Gastrocnemius medialis (tissue), 4 donors: Measurements from ENCODE around the gene MLXIP. TPM values are rescaled to one million over a fixed set of nuclear protein-coding genes. Genes with fewer than 3 reads are reported as not detected.
A peak's percentile ranks its signal among the peaks of the same experiment; 100 is the strongest.

Experiments
- ATAC-seq, 2 donors: fragments of 150-250 bp; one replicate each; pipeline ENCODE4 v1.9.1; 2016
- DNase-seq, 2 donors: peaks; one replicate each; pipeline ENCODE4 v3.0.0-alpha.2; 2019
- H3K27ac ChIP-seq, 4 donors: fragments of 200-600 bp; sonication (generic); 1 replicate in 1 of 4; 2 replicates in 3 of 4; pipeline ENCODE4 v1.5.1; 2016 to 2018; ENCODE audit warnings: mild to moderate bottlenecking in 2 of 4, moderate library complexity in 1 of 4
- H3K27me3 ChIP-seq, 3 donors: fragments of 200-600 bp; sonication (generic) in 2 of 3; 1 replicate in 1 of 3; 2 replicates in 2 of 3; pipeline versions ENCODE4 v1.5.1 to v1.6.0; 2016 to 2019; ENCODE audit warnings: mild to moderate bottlenecking in 1 of 3, moderate library complexity in 1 of 3
- H3K36me3 ChIP-seq, 2 donors: fragments of 200-600 bp; sonication (generic) in 1 of 2; one replicate each; pipeline ENCODE4 v1.5.1; 2017 to 2018
- H3K4me1 ChIP-seq, 2 donors: fragments of 200-600 bp; sonication (generic) in 1 of 2; one replicate each; pipeline ENCODE4 v1.5.1; 2016 to 2017; ENCODE audit warnings: mild to moderate bottlenecking in 2 of 2
- H3K4me3 ChIP-seq, 4 donors: fragments of 200-600 bp; sonication (generic) in 3 of 4; 1 replicate in 1 of 4; 2 replicates in 3 of 4; pipeline ENCODE4 v1.5.1; 2016 to 2019; ENCODE audit warnings: mild to moderate bottlenecking in 2 of 4
- H3K9me3 ChIP-seq, 3 donors: fragments of 200-600 bp; sonication (generic) in 2 of 3; 1 replicate in 1 of 3; 2 replicates in 2 of 3; pipeline ENCODE4 v1.5.1; 2016 to 2019
- POLR2A ChIP-seq, 2 donors: fragments of 450-650 bp; IDR thresholded peaks; one replicate each; pipeline ENCODE4 v1.6.1; 2017; ENCODE audit warnings: antibody characterized with exemption in 2 of 2, mild to moderate bottlenecking in 2 of 2, moderate library complexity in 2 of 2
- in situ Hi-C, 4 donors: fragments of 200-750 bp; cut with MboI; loops; one replicate each; pipeline versions ENCODE4 v1.15.0 to v1.8.0; 2017; ENCODE audit warnings: low sequenced_read_pairs in 4 of 4
- intact Hi-C: fragments of 100-400 bp; cut with DNase I; formaldehyde crosslinking; loops from one replicate; pipeline ENCODE4 v1.15.1; 2023; ENCODE audit warnings: low total_unique reads
- total RNA-seq, 4 donors: library from RNA; depleted of rRNA; stranded (reverse); fragments of >200 nt; gene quantifications; one replicate each; pipeline versions ENCODE4 v1.1.0 to v1.2.3, GENCODE V29; 2016
- TF ChIP-seq, protein P1 (sequence below), 5 experiments: fragments of 450-650 bp in 3 of 5; fragments of 200-600 bp in 2 of 5; sonication (generic) in 2 of 5; IDR thresholded peaks in 4 of 5; conservative IDR thresholded peaks in 1 of 5; 1 replicate in 4 of 5; 2 replicates in 1 of 5; pipeline ENCODE4 v1.5.1; 2016 to 2019; ENCODE audit warnings: antibody characterized with exemption in 5 of 5, mild to moderate bottlenecking in 3 of 5, moderate library complexity in 3 of 5

MLXIP gene
- total RNA-seq, 4 donors from 2014 or later: 36.6 to 89.4 (median 79.7) TPM

DNA sequence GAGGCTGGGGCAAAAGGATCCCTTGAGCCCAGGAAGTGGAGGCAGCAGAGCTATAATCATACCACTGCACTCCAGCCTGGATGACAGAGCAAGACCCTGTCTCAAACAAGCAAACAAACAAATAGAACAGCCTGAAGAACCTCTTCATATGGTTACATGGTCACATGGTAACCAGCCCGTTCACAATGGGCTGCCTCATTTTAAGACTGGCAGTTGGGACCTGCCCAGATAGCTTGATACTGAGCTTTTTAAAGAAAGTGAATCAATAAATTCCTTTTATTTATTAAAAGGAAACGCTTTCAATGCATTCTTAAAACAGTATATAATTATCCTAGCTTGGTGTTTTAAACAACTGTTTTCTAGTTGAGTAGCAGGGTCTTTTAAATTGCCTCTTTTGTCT is 10.5 kb downstream of the MLXIP start:
- in situ Hi-C loops: no loop called here
- ATAC-seq (no peak), DNase-seq (peak in 1 of 2 donors; percentile 13)
- Histone ChIP-seq H3K27me3 (no peaks in the 10 kb centered on the region), H3K27ac (peak overlapping the region; percentile 90 to 97 (median 94)), H3K4me3 (no peak overlapping the region), H3K36me3 (peaks cover 0 to 11% of the 10 kb centered on the region in 2 donors), H3K4me1 (peaks cover 98 to 100% of the 10 kb centered on the region in 2 donors), H3K9me3 (no peaks in the 10 kb centered on the region)
- intact Hi-C loops: no loop called here
- TF ChIP-seq, protein P1, sequence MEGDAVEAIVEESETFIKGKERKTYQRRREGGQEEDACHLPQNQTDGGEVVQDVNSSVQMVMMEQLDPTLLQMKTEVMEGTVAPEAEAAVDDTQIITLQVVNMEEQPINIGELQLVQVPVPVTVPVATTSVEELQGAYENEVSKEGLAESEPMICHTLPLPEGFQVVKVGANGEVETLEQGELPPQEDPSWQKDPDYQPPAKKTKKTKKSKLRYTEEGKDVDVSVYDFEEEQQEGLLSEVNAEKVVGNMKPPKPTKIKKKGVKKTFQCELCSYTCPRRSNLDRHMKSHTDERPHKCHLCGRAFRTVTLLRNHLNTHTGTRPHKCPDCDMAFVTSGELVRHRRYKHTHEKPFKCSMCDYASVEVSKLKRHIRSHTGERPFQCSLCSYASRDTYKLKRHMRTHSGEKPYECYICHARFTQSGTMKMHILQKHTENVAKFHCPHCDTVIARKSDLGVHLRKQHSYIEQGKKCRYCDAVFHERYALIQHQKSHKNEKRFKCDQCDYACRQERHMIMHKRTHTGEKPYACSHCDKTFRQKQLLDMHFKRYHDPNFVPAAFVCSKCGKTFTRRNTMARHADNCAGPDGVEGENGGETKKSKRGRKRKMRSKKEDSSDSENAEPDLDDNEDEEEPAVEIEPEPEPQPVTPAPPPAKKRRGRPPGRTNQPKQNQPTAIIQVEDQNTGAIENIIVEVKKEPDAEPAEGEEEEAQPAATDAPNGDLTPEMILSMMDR (IDR thresholded peaks at IDR 0.05 in 4 of 5, conservative IDR thresholded peaks at IDR 0.05 in 1 of 5): no peak
- no peak for TF ChIP-seq POLR2A (IDR thresholded peaks at IDR 0.05)

DNA sequence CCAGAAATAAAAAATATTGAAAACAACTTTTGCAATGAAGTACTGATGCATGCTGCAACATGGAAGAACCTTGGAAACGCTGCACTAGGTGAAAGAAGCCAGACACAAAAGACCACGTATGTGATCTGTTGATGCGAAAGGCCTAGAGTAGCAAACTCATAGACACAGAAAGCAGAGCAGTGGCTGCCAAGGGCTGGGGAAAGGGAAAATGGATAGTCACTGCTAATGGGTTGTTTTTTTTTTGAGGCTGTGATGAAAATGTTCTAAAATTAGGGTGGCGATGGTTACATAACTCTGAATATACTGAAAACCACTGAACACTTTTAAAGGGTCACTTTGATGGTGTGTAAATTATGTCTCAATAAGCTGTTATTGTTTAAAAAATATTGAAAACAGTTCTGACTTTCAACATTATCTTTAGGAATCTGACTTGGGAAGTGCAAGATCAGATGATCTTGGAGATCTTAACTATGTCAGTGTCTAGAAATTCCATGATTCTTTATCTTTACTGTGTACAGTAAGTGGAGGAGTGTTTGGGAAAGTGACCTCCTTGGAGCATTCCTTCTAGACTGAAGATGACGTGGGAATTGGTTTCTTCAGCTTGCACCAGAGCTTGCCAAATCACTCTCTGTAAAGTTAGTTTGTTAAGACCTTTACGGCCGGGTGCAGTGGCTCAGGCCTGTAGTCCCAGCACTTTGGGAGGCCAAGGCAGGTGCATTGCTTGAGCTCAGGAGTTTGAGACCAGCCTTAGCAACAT is 12.4 kb downstream of the MLXIP start:
- Histone ChIP-seq H3K9me3 (no peaks in the 10 kb centered on the region), H3K4me3 (no peak overlapping the region), H3K27me3 (no peaks in the 10 kb centered on the region), H3K36me3 (no peaks in the 10 kb centered on the region), H3K4me1 (peaks cover 92 to 100% of the 10 kb centered on the region in 2 donors), H3K27ac (peak overlapping the region; percentile 90 to 97 (median 94))
- intact Hi-C loops (loop anchor here (5.0 kb wide), 1 partner anchor 1329 kb away; no protein-coding TSS in a partner anchor), in situ Hi-C loops (no loop called here)
- ATAC-seq (peak; percentile 63 to 69), DNase-seq (peak in 1 of 2 donors; percentile 76)
- TF ChIP-seq, protein P1 (IDR thresholded peaks at IDR 0.05 in 4 of 5, conservative IDR thresholded peaks at IDR 0.05 in 1 of 5): no peak

DNA sequence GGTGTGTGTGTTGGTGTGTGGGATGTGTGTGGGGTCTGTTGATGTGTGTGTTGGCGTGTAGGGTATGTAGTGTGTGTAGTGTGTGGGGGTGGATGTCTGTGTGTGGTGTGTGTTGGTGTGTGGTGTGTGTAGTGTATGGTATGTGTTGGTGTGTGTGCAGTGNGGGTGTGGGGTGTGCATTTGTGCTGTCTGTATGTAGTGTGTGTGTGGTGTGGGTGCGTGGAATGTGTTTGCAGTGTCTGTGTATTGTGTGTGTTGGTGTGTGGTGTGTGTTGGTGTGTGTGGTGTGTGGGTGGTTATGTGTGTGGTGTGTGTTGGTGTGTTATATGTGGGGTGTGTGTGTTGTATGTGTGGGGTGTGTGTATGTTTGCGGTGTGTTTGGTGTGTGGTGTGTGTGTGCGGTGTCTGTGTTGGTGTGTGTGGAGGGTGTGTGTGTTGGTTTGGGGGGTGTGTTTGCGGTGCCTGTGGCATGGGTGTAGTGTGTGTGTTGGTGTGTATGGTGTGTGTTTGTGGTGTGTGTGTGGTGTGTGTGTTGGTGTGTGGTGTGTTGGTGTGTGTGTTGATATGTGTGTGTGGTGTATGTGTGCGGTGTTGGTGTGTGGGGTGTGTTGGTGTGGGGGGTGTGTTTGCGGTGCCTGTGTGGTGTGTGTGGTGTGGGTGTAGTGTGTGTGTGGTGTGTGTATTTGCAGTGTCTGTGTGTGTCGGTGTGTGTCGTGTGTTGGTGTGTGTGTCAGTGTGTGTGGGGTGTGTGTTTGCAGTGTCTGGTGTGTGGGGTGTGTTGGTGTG is 14.7 kb downstream of the MLXIP start:
- Histone ChIP-seq H3K9me3 (no peaks in the 10 kb centered on the region), H3K36me3 (no peaks in the 10 kb centered on the region), H3K4me3 (no peak overlapping the region), H3K27ac (peak overlapping the region; percentile 90 to 97 (median 94)), H3K4me1 (peaks cover 90 to 100% of the 10 kb centered on the region in 2 donors), H3K27me3 (no peaks in the 10 kb centered on the region)
- TF ChIP-seq, protein P1 (IDR thresholded peaks at IDR 0.05 in 4 of 5, conservative IDR thresholded peaks at IDR 0.05 in 1 of 5): no peak
- no peak for TF ChIP-seq POLR2A (IDR thresholded peaks at IDR 0.05)
- in situ Hi-C loops (no loop called here), intact Hi-C loops (loop anchor here (5.0 kb wide), 1 partner anchor 1331 kb away; no protein-coding TSS in a partner anchor)
- ATAC-seq (no peak), DNase-seq (no peak)

DNA sequence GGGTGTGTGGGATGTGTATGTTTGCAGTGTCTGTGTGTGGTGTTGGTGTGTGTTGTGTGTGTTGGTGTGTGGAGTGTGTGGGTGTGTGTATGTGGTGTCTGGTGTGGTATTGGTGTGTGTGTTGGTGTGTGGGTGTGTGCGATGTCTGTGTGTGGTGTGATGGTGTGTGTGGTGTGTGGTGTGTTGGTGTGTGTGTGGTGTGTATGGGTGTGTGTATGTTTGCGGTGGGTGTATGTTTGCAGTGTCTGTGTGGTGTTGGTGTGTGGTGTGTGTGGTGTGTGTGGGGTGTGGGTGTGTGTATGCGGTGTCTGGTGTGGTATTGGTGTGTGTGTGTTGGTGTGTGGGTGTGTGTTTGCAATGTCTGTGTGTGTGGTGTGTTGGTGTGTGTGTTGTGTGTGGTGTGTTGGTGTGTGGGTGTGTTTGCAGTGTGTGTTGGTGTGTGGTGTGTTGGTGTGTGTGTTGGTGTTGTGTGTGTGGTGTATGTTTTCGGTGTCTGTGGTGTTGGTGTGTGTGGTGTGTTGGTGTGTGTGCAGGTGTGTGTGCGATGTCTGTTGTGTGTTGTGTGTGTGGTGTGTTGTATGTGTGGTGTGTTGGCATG is 15.7 kb downstream of the MLXIP start:
- in situ Hi-C loops: no loop called here
- DNase-seq (no peak), ATAC-seq (no peak)
- intact Hi-C loops: loop anchor here (5.0 kb wide), 1 partner anchor 1332 kb away; no protein-coding TSS in a partner anchor
- Histone ChIP-seq H3K4me1 (peaks cover 90 to 100% of the 10 kb centered on the region in 2 donors), H3K27ac (peak overlapping the region; percentile 90 to 97 (median 94)), H3K4me3 (no peak overlapping the region), H3K9me3 (no peaks in the 10 kb centered on the region), H3K27me3 (no peaks in the 10 kb centered on the region), H3K36me3 (no peaks in the 10 kb centered on the region)
- TF ChIP-seq POLR2A (IDR thresholded peaks at IDR 0.05): no peak
- TF ChIP-seq, protein P1 (IDR thresholded peaks at IDR 0.05 in 4 of 5, conservative IDR thresholded peaks at IDR 0.05 in 1 of 5): no peak
